ENCODE measurements around the gene ADAMTSL4. TPM values are rescaled to one million over a fixed set of nuclear protein-coding genes. Genes with fewer than 3 reads are reported as not detected.
A peak's percentile ranks its signal among the peaks of the same experiment; 100 is the strongest.

Gene ADAMTSL4
- total and polyA plus RNA-seq, 11 donors: 19.2 to 69.0 (median 41.1) TPM

DNA sequence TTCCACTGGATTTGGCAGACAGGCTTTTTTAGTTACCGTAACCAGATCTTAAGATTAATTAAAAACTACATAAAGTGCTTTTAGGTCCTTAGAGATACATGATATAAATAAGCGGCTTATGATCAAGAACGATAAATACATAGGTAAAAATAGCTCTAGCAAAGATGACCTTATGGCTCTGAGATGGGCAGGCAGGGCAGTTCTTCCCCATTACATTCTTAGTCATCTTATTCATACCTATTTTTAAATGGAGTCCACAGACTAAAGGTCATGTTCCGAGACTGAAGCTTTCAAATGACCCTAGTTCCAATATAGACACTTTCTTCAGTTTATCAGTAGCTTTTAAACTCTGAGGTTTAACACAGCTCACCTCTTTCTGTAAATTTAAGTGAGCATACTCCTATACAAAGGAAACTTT lies 25.9 kb downstream of the ADAMTSL4 start:
- Histone ChIP-seq H3K27me3 (no peaks in the 10 kb centered on the region), H3K4me1 (peaks cover 12 to 64% (median 58%) of the 10 kb centered on the region in 12 donors), H3K4me3 (peak overlapping the region; percentile 80 to 99 (median 92)), H3K27ac (peak overlapping the region; percentile 99 to 100 (median 100)), H3K36me3 (peaks cover 6 to 85% (median 69%) of the 10 kb centered on the region in 9 donors), H3K9me3 (no peaks in the 10 kb centered on the region)
- peak; percentile 10 to 37 (median 24) for ATAC-seq
- 5 to 17% (median 10%) methylated on average over 4 of the region's 4 CpGs for WGBS, 4 donors
- intact Hi-C loops (cut with DNase I): loop anchor here in 6 of 10 donors (5.0 kb wide), 4 partner anchors 42 to 122 kb away; partner anchors contain the start of genes ENSA (in 1 of the 6) and GOLPH3L (in 1 of the 6)
- no peak for DNase-seq
- TF ChIP-seq CTCF (IDR thresholded peaks at IDR 0.05): no peak
- peak in 1 of 2 donors; percentile 29 for TF ChIP-seq POLR2A (IDR thresholded peaks at IDR 0.05)

DNA sequence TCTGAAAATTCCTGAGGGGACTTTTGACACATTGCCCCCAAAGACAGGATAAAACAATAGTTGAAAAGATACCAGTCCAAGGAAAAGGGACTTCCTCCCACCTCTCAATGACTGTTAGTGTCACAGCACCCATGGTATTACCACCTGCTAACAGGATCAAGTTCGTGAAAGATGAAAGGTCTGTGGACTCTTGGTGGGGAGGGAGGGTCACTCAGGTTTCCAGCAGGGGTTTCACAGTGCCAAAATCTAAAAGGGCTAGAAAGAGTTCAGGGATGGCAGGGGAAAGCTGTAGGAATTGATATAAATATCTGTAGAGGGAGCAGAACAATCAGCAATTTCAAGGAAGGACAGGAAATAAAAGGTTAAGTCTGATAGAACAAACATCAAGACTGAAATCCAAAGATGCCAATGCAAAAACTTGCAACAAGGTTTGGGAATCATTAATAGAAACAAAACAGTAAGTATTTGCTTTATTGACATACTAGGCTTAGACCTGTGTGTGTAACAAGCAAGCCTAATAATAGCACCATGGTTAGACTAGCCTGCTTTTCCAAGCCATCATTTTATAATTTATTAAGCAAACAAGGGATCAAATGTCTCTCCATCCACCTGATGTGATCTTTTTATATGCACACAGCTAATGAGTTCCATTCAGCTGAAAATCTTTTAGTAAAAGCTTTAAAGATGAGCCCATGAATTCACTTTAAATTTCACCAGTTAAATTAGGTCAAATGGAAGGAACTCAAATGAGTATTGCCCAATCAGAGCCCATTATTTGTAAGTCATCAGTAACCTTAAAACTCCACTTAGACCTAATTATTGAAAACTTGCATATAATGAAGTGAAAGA lies 26.5 kb downstream of the ADAMTSL4 start:
- 0 to 8% (median 2%) methylated on average over 1 of the region's 1 CpG for WGBS, 4 donors
- intact Hi-C loops (cut with DNase I): loop anchor here in 7 of 10 donors (1.0 to 5.0 kb wide), 6 partner anchors 13 to 122 kb away; partner anchors contain the start of genes ENSA (in 1 of the 7) and GOLPH3L (in 1 of the 7)
- TF ChIP-seq CTCF (IDR thresholded peaks at IDR 0.05) (no peak), POLR2A (IDR thresholded peaks at IDR 0.05) (no peak)
- Histone ChIP-seq H3K4me1 (peaks cover 15 to 63% (median 57%) of the 10 kb centered on the region in 12 donors), H3K27me3 (no peaks in the 10 kb centered on the region), H3K27ac (peak overlapping the region; percentile 99 to 100 (median 100)), H3K4me3 (peak overlapping the region; percentile 80 to 99 (median 92)), H3K9me3 (no peaks in the 10 kb centered on the region), H3K36me3 (peaks cover 6 to 79% (median 68%) of the 10 kb centered on the region in 9 donors)
- DNase-seq: no peak
- ATAC-seq: no peak

- WGBS, 4 donors: 0 to 3% (median 2%) methylated on average over 4 of the region's 4 CpGs
- intact Hi-C loops (cut with DNase I): loop anchor here in 7 of 10 donors (1.0 to 5.0 kb wide), 6 partner anchors 14 to 121 kb away; partner anchors contain the start of genes ENSA (in 1 of the 7) and GOLPH3L (in 1 of the 7)
Measured at GRCh38 chr1:150576367-150576711, 27.1 kb downstream of the ADAMTSL4 start.

More at GRCh38 chr1:150576367-150576711, 27.1 kb downstream of the ADAMTSL4 start:
- Histone ChIP-seq H3K27ac (peak overlapping the region; percentile 99 to 100 (median 100)), H3K27me3 (no peaks in the 10 kb centered on the region), H3K36me3 (peaks cover 6 to 73% (median 62%) of the 10 kb centered on the region in 9 donors), H3K4me1 (peaks cover 15 to 57% (median 51%) of the 10 kb centered on the region in 12 donors), H3K9me3 (no peaks in the 10 kb centered on the region), H3K4me3 (peak overlapping the region; percentile 80 to 99 (median 92))
- no peak for TF ChIP-seq CTCF (IDR thresholded peaks at IDR 0.05)
- TF ChIP-seq POLR2A (IDR thresholded peaks at IDR 0.05): no peak
- DNase-seq: no peak
- ATAC-seq: no peak
